HG03066 (cell line): ENCODE results near the gene CDH4.

Experiments
- ATAC-seq: cut with Tn5 transposase; IDR thresholded peaks from one replicate; pipeline ENCODE4 v1.9.1; 2021; ENCODE audit warnings: low read depth; ENCODE audit not compliant: unreplicated experiment

Gene CDH4

GRCh38 chr20:61524951-61525666 is 273.0 kb downstream of the CDH4 start:
- no peak for ATAC-seq

GRCh38 chr20:61525781-61526431 is 273.8 kb downstream of the CDH4 start:
- no peak for ATAC-seq

- no peak for ATAC-seq
These were observed 274.8 kb downstream of the CDH4 start for GRCh38 chr20:61526907-61527306.

GRCh38 chr20:61527626-61528025 is 275.6 kb downstream of the CDH4 start:
- ATAC-seq = no peak

- ATAC-seq = no peak
These were observed 276.5 kb downstream of the CDH4 start for GRCh38 chr20:61528591-61528990.

- ATAC-seq = no peak
These were observed 277.3 kb downstream of the CDH4 start for GRCh38 chr20:61529354-61529753.

- ATAC-seq = no peak
These were observed 279.7 kb downstream of the CDH4 start for GRCh38 chr20:61531553-61532345.

GRCh38 chr20:61532736-61533135 is 280.7 kb downstream of the CDH4 start:
- ATAC-seq = no peak

- ATAC-seq = no peak
These were observed 281.2 kb downstream of the CDH4 start for GRCh38 chr20:61533231-61533631.

- ATAC-seq = no peak
These were observed 282.3 kb downstream of the CDH4 start for GRCh38 chr20:61534346-61534745.

- ATAC-seq = no peak
These were observed 283.0 kb downstream of the CDH4 start for GRCh38 chr20:61535091-61535490.

GRCh38 chr20:61535536-61535935 is 283.5 kb downstream of the CDH4 start:
- ATAC-seq = no peak

GRCh38 chr20:61535956-61536355 is 283.9 kb downstream of the CDH4 start:
- ATAC-seq = no peak

GRCh38 chr20:61536671-61537070 is 284.6 kb downstream of the CDH4 start:
- no peak for ATAC-seq

- ATAC-seq = no peak
These were observed 285.4 kb downstream of the CDH4 start for GRCh38 chr20:61537239-61538182.

GRCh38 chr20:61538183-61538942 is 286.3 kb downstream of the CDH4 start:
- ATAC-seq = no peak

- no peak for ATAC-seq
These were observed 286.8 kb downstream of the CDH4 start for GRCh38 chr20:61538943-61539265.

- ATAC-seq = no peak
These were observed 287.8 kb downstream of the CDH4 start for GRCh38 chr20:61539706-61540360.

- no peak for ATAC-seq
These were observed 289.5 kb downstream of the CDH4 start for GRCh38 chr20:61541537-61541936.
